GM12878 (cell line): ENCODE results near the gene ATP1A3. TPM values are rescaled to one million over a fixed set of nuclear protein-coding genes. Genes with fewer than 3 reads are reported as not detected.

Experiments
- ATAC-seq: fragments of 200-7000 bp; cut with Tn5 transposase; 3 replicates; pipeline ENCODE4 v1.9.1; 2020; ENCODE audit warnings: mild to moderate bottlenecking, moderate library complexity
- BruUV-seq: library from RNA; stranded (reverse); fragments of 400-500 nt; replicated peaks from 2 replicates; lab custom pipeline; 2021; lab: Mats Ljungman, UMichigan
- CTCF ChIA-PET: fragments of 300-600 bp; sonication (Branson Sonifier 250); formaldehyde crosslinking; extraction: SDS; loops from one replicate; lab custom pipeline; 2021; ENCODE audit warnings: inconsistent platforms; lab: Yijun Ruan, JAX
- POLR2A ChIA-PET: fragments of 350-600 bp; formaldehyde crosslinking; extraction: SDS; loops from one replicate; lab custom pipeline; 2021; ENCODE audit warnings: inconsistent platforms; lab: Charles Lee
- RAD21 ChIA-PET: fragments of 300-600 bp; sonication (Branson Sonifier 250); formaldehyde crosslinking; loops from one replicate; lab custom pipeline; 2023; ENCODE audit warnings: antibody characterized with exemption; ENCODE audit not compliant: unreplicated experiment; lab: Charles Lee
- SMC1A ChIA-PET: fragments of 300-600 bp; sonication (Branson Sonifier 250); formaldehyde crosslinking; loops from one replicate; lab custom pipeline; 2023; ENCODE audit not compliant: unreplicated experiment, uncharacterized antibody; lab: Charles Lee
- DNase-seq: peaks from one replicate; pipeline ENCODE4 v3.0.0-alpha.2; 2011; ENCODE audit warnings: low read depth, low spot score
- FAIRE-seq: peaks from 3 replicates; lab custom pipeline; 2011; peaks lifted over from hg19 to GRCh38; lab: Jason Lieb, UNC
- H2AFZ ChIP-seq: 2 replicates; pipeline ENCODE4 v1.6.0; 2011; ENCODE audit warnings: low read depth, low read length, control low read depth; ENCODE audit not compliant: control insufficient read depth
- H3K27ac ChIP-seq: 2 replicates; pipeline ENCODE4 v1.5.1; 2011; ENCODE audit warnings: control low read depth; ENCODE audit not compliant: control insufficient read depth, insufficient read depth
- H3K27me3 ChIP-seq, 2 experiments: replicated peaks in 1 of 2; 2 replicates each; pipeline versions ENCODE4 v1.6.0 to v1.6.1; 2011; ENCODE audit warnings: low read length in 1 of 2; ENCODE audit not compliant: control insufficient read depth in 2 of 2, insufficient read depth in 2 of 2
- H3K36me3 ChIP-seq, 2 experiments: 2 replicates each; pipeline ENCODE4 v1.5.1; 2011; ENCODE audit warnings: low read length in 1 of 2; ENCODE audit not compliant: control insufficient read depth in 2 of 2, insufficient read depth in 2 of 2
- H3K4me1 ChIP-seq: 2 replicates; pipeline ENCODE4 v1.6.1; 2011; ENCODE audit warnings: mild to moderate bottlenecking, low read length, moderate library complexity, mixed read lengths; ENCODE audit not compliant: control insufficient read depth, insufficient read depth
- H3K4me2 ChIP-seq: 2 replicates; pipeline ENCODE4 v1.6.0; 2011; ENCODE audit warnings: control low read depth; ENCODE audit not compliant: control insufficient read depth, insufficient read depth
- H3K4me3 ChIP-seq: fragments of 200-600 bp; sonication (generic); 2 replicates; pipeline ENCODE4 v1.5.1; 2016
- H3K79me2 ChIP-seq: 2 replicates; pipeline ENCODE4 v1.6.0; 2011; ENCODE audit warnings: low read length; ENCODE audit not compliant: control insufficient read depth, insufficient read depth
- H3K9ac ChIP-seq: 2 replicates; pipeline ENCODE4 v1.8.0; 2011; ENCODE audit warnings: low read length, control low read depth, mixed read lengths; ENCODE audit not compliant: control insufficient read depth, insufficient read depth
- H3K9me3 ChIP-seq: replicated peaks from 3 replicates; pipeline ENCODE4 v1.5.1; 2011; ENCODE audit warnings: mild to moderate bottlenecking, low read length; ENCODE audit not compliant: control insufficient read depth, insufficient read depth
- H4K20me1 ChIP-seq: 2 replicates; pipeline ENCODE4 v1.6.0; 2011; ENCODE audit not compliant: control insufficient read depth, insufficient read depth
- CBFB ChIP-seq: IDR thresholded peaks from 2 replicates; pipeline ENCODE4 v1.6.1; 2016; ENCODE audit warnings: antibody characterized with exemption, low read depth
- CEBPB ChIP-seq, 2 experiments: fragments of 150-350 bp in 1 of 2; IDR thresholded peaks; 2 replicates each; pipeline ENCODE4 v1.6.1; 2012 to 2014; ENCODE audit warnings: low read depth in 2 of 2, low read length in 2 of 2, borderline replicate concordance in 1 of 2, inconsistent platforms in 1 of 2
- CHD4 ChIP-seq: fragments of 200-600 bp; sonication (generic); IDR thresholded peaks from 2 replicates; pipeline ENCODE4 v1.6.1; 2016; ENCODE audit warnings: mild to moderate bottlenecking
- DPF2 ChIP-seq: fragments of 450-650 bp; IDR thresholded peaks from 2 replicates; pipeline ENCODE4 v1.6.1; 2017; ENCODE audit warnings: mild to moderate bottlenecking
- FOS ChIP-seq: IDR thresholded peaks from 3 replicates; pipeline ENCODE4 v1.6.1; 2011; ENCODE audit warnings: borderline replicate concordance; ENCODE audit not compliant: insufficient read length; ENCODE audit errors: extremely low read depth
- JUND ChIP-seq: IDR thresholded peaks from 2 replicates; pipeline ENCODE4 v1.6.1; 2012; ENCODE audit warnings: low read depth, mild to moderate bottlenecking, low read length, improper control_type of control experiment, moderate library complexity
- NFYB ChIP-seq: IDR thresholded peaks from 2 replicates; pipeline ENCODE4 v1.6.1; 2011; ENCODE audit warnings: low read depth, mild to moderate bottlenecking, low read length, improper control_type of control experiment, moderate library complexity; ENCODE audit not compliant: insufficient read depth
- POU2F2 ChIP-seq: IDR thresholded peaks from 3 replicates; pipeline ENCODE4 v1.6.1; 2011; ENCODE audit warnings: low read depth, mild to moderate bottlenecking, low read length, borderline replicate concordance
- SIX5 ChIP-seq: IDR thresholded peaks from 2 replicates; pipeline ENCODE4 v1.6.1; 2011; ENCODE audit warnings: mild to moderate bottlenecking, low read depth, low read length, moderate library complexity; ENCODE audit not compliant: severe bottlenecking
- SMARCA5 ChIP-seq: fragments of 450-650 bp; IDR thresholded peaks from 2 replicates; pipeline ENCODE4 v1.6.1; 2017; ENCODE audit warnings: mild to moderate bottlenecking
- TCF3 ChIP-seq: IDR thresholded peaks from 2 replicates; pipeline ENCODE4 v1.6.1; 2012; ENCODE audit warnings: low read depth, mild to moderate bottlenecking, low read length, borderline replicate concordance; ENCODE audit not compliant: insufficient read depth
- ZSCAN29 ChIP-seq: fragments of 450-650 bp; IDR thresholded peaks from 2 replicates; pipeline ENCODE4 v1.6.1; 2017; ENCODE audit warnings: mild to moderate bottlenecking, moderate library complexity
- WGBS: methylation state at CpG from one replicate; pipeline ENCODE4 v1.1.6; 2016; ENCODE audit warnings: low lambda C conversion rate; ENCODE audit not compliant: insufficient replicate concordance, insufficient coverage; ENCODE audit errors: missing lambda C conversion rate; 5-methylcytosine and 5-hydroxymethylcytosine counted together
- in situ Hi-C: fragments of 300-500 bp; cut with MboI; formaldehyde crosslinking; loops from 9 replicates; pipeline ENCODE4 v1.14.3; 2018; ENCODE audit warnings: mixed read lengths
- intact Hi-C: fragments of 100-400 bp; cut with micrococcal nuclease; formaldehyde crosslinking; loops from one replicate; pipeline ENCODE4 v1.14.2; 2022; ENCODE audit not compliant: unreplicated experiment
- polyA plus RNA-seq, 11 experiments: library from polyadenylated mRNA; depleted of rRNA in 4 of 11; unstranded in 6 of 11; stranded (reverse) in 5 of 11; fragments of >200 nt; fragmentation: Nextera tagmentation in 4 of 11; fragmentation: Illumina TruSeq in 1 of 11; extraction: Ambion mirVana in 4 of 11; extraction: Trizol in 1 of 11; gene quantifications; 1 replicate in 1 of 11; 2 replicates in 10 of 11; pipeline versions ENCODE4 v1.2.1 to v1.2.3, GENCODE V29; 2011 to 2016; ENCODE audit warnings: inconsistent platforms in 2 of 11, missing spikeins in 2 of 11, low read depth in 1 of 11
- total RNA-seq, 4 experiments: library from RNA; depleted of rRNA in 3 of 4; stranded (reverse); fragments of >200 nt in 3 of 4; fragmentation: Illumina TruSeq in 1 of 4; extraction: Trizol in 1 of 4; gene quantifications; 2 replicates each; pipeline versions ENCODE4 v1.2.1 to v1.2.3, GENCODE V29; 2013 to 2021
- TF ChIP-seq, protein P1 (sequence below), 3 experiments: IDR thresholded peaks in 2 of 3; conservative IDR thresholded peaks in 1 of 3; 2 replicates each; pipeline ENCODE4 v1.5.1; 2011; ENCODE audit warnings: low read depth in 3 of 3, low read length in 3 of 3, mild to moderate bottlenecking in 3 of 3, control low read depth in 2 of 3, moderate library complexity in 2 of 3, inconsistent platforms in 1 of 3, mixed read lengths in 1 of 3; ENCODE audit not compliant: control insufficient read depth in 2 of 3, insufficient read depth in 1 of 3; ENCODE audit errors: extremely low read depth in 1 of 3
- TF ChIP-seq, protein P2 (sequence below): IDR thresholded peaks from 2 replicates; pipeline ENCODE4 v1.6.1; 2011; ENCODE audit warnings: low read depth, mild to moderate bottlenecking, low read length, moderate library complexity, borderline replicate concordance; ENCODE audit errors: extremely low read depth
- TF ChIP-seq, protein P3 (sequence below): fragments of 450-650 bp; IDR thresholded peaks from 2 replicates; pipeline ENCODE4 v1.6.1; 2018; ENCODE audit warnings: borderline replicate concordance, mild to moderate bottlenecking; ENCODE audit not compliant: partially characterized antibody

Gene ATP1A3
- total and polyA plus RNA-seq, 10 of the 15 experiments (the other 5 are each of a cell fraction or from before 2014, with no cell fraction given), result 0.17 to 0.86 (median 0.32) TPM; not detected in 2

DNA sequence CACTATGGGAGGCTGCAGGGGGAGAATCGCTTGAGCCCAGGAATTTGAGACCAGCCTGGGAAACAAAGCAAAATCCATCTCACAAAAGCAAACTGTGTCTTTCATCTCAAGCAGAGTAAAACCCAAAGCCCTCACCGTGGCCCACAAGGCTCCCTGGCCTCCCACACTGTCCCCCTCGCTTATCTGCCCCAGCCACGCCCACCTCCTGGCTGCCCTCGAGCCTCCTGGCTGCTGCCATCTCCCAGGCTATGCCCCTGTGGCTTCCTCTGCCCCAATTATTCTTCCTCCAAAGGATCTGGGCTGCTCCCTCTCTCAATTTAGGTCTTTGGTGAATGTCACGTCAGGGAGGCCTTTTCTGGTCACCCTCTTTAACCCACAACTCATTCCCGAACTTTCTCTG lies 38.5 kb downstream of the ATP1A3 start:
- Histone ChIP-seq H3K4me2 (no peak overlapping the region), H3K4me1 (peaks cover 12% of the 10 kb centered on the region), H3K36me3 (no peaks in the 10 kb centered on the region), H3K79me2 (no peaks in the 10 kb centered on the region), H3K9ac (no peak overlapping the region), H3K4me3 (no peak overlapping the region), H3K9me3 (no peaks in the 10 kb centered on the region), H4K20me1 (no peaks in the 10 kb centered on the region), H2AFZ (no peak overlapping the region), H3K27me3 (no peaks in the 10 kb centered on the region), H3K27ac (no peak overlapping the region)
- BruUV-seq, result no TSS peak
- ATAC-seq, result no peak
- CTCF ChIA-PET, result interaction anchor here (4.1 to 4.3 kb wide), 2 partner anchors 11 to 95 kb away, joined by 30 to 34 read pairs; partner anchors contain the start of gene RPS19
- intact Hi-C loops, result loop anchor here (5.0 kb wide), 1 partner anchor 163 kb away; no protein-coding TSS in a partner anchor
- TF ChIP-seq CHD4, result no peak
- TF ChIP-seq POU2F2, result no peak
- TF ChIP-seq, protein P1, sequence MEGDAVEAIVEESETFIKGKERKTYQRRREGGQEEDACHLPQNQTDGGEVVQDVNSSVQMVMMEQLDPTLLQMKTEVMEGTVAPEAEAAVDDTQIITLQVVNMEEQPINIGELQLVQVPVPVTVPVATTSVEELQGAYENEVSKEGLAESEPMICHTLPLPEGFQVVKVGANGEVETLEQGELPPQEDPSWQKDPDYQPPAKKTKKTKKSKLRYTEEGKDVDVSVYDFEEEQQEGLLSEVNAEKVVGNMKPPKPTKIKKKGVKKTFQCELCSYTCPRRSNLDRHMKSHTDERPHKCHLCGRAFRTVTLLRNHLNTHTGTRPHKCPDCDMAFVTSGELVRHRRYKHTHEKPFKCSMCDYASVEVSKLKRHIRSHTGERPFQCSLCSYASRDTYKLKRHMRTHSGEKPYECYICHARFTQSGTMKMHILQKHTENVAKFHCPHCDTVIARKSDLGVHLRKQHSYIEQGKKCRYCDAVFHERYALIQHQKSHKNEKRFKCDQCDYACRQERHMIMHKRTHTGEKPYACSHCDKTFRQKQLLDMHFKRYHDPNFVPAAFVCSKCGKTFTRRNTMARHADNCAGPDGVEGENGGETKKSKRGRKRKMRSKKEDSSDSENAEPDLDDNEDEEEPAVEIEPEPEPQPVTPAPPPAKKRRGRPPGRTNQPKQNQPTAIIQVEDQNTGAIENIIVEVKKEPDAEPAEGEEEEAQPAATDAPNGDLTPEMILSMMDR (IDR thresholded peaks at IDR 0.05 in 2 of 3, conservative IDR thresholded peaks at IDR 0.05 in 1 of 3; ENCODE audit: control insufficient read depth in 2 of 3, extremely low read depth in 1 of 3, insufficient read depth in 1 of 3, low read depth in 3 of 3, low read length in 3 of 3), result no peak
- no peak for TF ChIP-seq ZSCAN29
- TF ChIP-seq CEBPB (IDR thresholded peaks at IDR 0.05; ENCODE audit: borderline replicate concordance in 1 of 2, low read depth in 2 of 2, low read length in 2 of 2), result no peak
- TF ChIP-seq, protein P2, sequence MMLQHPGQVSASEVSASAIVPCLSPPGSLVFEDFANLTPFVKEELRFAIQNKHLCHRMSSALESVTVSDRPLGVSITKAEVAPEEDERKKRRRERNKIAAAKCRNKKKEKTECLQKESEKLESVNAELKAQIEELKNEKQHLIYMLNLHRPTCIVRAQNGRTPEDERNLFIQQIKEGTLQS, result no peak
- TF ChIP-seq TCF3, result no peak
- TF ChIP-seq, protein P3, sequence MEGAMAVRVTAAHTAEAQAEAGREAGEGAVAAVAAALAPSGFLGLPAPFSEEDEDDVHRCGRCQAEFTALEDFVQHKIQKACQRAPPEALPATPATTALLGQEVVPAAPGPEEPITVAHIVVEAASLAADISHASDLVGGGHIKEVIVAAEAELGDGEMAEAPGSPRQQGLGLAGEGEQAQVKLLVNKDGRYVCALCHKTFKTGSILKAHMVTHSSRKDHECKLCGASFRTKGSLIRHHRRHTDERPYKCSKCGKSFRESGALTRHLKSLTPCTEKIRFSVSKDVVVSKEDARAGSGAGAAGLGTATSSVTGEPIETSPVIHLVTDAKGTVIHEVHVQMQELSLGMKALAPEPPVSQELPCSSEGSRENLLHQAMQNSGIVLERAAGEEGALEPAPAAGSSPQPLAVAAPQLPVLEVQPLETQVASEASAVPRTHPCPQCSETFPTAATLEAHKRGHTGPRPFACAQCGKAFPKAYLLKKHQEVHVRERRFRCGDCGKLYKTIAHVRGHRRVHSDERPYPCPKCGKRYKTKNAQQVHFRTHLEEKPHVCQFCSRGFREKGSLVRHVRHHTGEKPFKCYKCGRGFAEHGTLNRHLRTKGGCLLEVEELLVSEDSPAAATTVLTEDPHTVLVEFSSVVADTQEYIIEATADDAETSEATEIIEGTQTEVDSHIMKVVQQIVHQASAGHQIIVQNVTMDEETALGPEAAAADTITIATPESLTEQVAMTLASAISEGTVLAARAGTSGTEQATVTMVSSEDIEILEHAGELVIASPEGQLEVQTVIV, result no peak
- TF ChIP-seq DPF2, result no peak
- TF ChIP-seq SMARCA5, result no peak
- TF ChIP-seq NFYB, result no peak
- TF ChIP-seq FOS, result no peak
- no peak for TF ChIP-seq CBFB
- TF ChIP-seq SIX5, result no peak
- TF ChIP-seq JUND, result no peak
- in situ Hi-C loops, result no loop called here
- POLR2A ChIA-PET, result no interaction called here
- SMC1A ChIA-PET, result interaction anchor here (1.4 kb wide), 1 partner anchor 160 kb away, joined by 3 read pairs; no protein-coding TSS in a partner anchor
- no peak for FAIRE-seq
- WGBS, result 79% methylated on average over 7 of the region's 7 CpGs
- RAD21 ChIA-PET, result no interaction called here
- no peak for DNase-seq
